GM13976 (cell line): ENCODE data around the gene SPEF1.

Source experiments
- DNase-seq: peaks from one replicate; pipeline ENCODE4 v3.0.0; 2012; ENCODE audit warnings: low spot score
- CTCF ChIP-seq: IDR thresholded peaks from 2 replicates; pipeline ENCODE4 v1.5.1; 2012; ENCODE audit warnings: borderline replicate concordance, mild to moderate bottlenecking; ENCODE audit not compliant: insufficient read depth; ENCODE audit errors: extremely low read depth, missing control alignments, control extremely low read depth
- in situ Hi-C: fragments of 300-500 bp; cut with MboI; formaldehyde crosslinking; loops from one replicate; pipeline ENCODE4 v1.12.0; 2022; ENCODE audit warnings: low sequenced_read_pairs, mixed read lengths, inconsistent platforms; ENCODE audit not compliant: unreplicated experiment

SPEF1 gene

GRCh38 chr20:3765171-3765882 is 15.9 kb downstream of the SPEF1 start:
- TF ChIP-seq CTCF, result no peak
- DNase-seq, result no peak
- in situ Hi-C loops, result no loop called here

GRCh38 chr20:3764659-3765058 is 16.6 kb downstream of the SPEF1 start:
- no peak for TF ChIP-seq CTCF
- in situ Hi-C loops, result no loop called here
- no peak for DNase-seq

GRCh38 chr20:3763671-3764601 is 17.3 kb downstream of the SPEF1 start:
- in situ Hi-C loops, result no loop called here
- no peak for TF ChIP-seq CTCF
- no peak for DNase-seq

GRCh38 chr20:3760655-3761348 is 20.4 kb downstream of the SPEF1 start:
- in situ Hi-C loops, result no loop called here
- DNase-seq, result no peak
- no peak for TF ChIP-seq CTCF

GRCh38 chr20:3759884-3760283 is 21.4 kb downstream of the SPEF1 start:
- in situ Hi-C loops, result no loop called here
- no peak for TF ChIP-seq CTCF
- no peak for DNase-seq

GRCh38 chr20:3759316-3759823 is 21.9 kb downstream of the SPEF1 start:
- TF ChIP-seq CTCF, result no peak
- in situ Hi-C loops, result no loop called here
- no peak for DNase-seq
